H1 (cell line): Measurements from ENCODE around the gene TMEM200C. TPM values are rescaled to one million over a fixed set of nuclear protein-coding genes. Genes with fewer than 3 reads are reported as not detected.

Source experiments
- CTCF ChIA-PET: fragments of 300-600 bp; sonication (Branson Sonifier 250); formaldehyde crosslinking; loops from one replicate; lab custom pipeline; 2021; ENCODE audit not compliant: partially characterized antibody; lab: Charles Lee
- POLR2A ChIA-PET: fragments of 300-600 bp; sonication (Branson Sonifier 250); formaldehyde crosslinking; loops from one replicate; lab custom pipeline; 2021; ENCODE audit warnings: inconsistent platforms; ENCODE audit not compliant: partially characterized antibody; lab: Charles Lee
- DNase-seq, 2 experiments: peaks; one replicate each; pipeline versions ENCODE4 v3.0.0 to v3.0.0-alpha.2; 2010 to 2022; ENCODE audit warnings: low spot score in 2 of 2, low read depth in 1 of 2, mixed read lengths in 1 of 2
- FAIRE-seq: peaks from 2 replicates; lab custom pipeline; 2011; peaks lifted over from hg19 to GRCh38; lab: Jason Lieb, UNC
- H2AFZ ChIP-seq: 2 replicates; pipeline ENCODE4 v1.8.1; 2012; ENCODE audit warnings: low read length, inconsistent platforms
- H2AK5ac ChIP-seq: 2 replicates; pipeline ENCODE4 v1.6.1; 2013; ENCODE audit warnings: low read depth, low read length
- H2BK120ac ChIP-seq: replicated peaks from 2 replicates; pipeline ENCODE3; 2013; ENCODE audit warnings: low read depth, low read length, inconsistent platforms
- H2BK12ac ChIP-seq: 2 replicates; pipeline ENCODE4 v1.6.1; 2013; ENCODE audit warnings: low read depth, low read length
- H2BK15ac ChIP-seq: 2 replicates; pipeline ENCODE4 v1.6.1; 2013; ENCODE audit warnings: low read length
- H2BK20ac ChIP-seq: 2 replicates; pipeline ENCODE4 v1.6.1; 2013; ENCODE audit warnings: low read length
- H2BK5ac ChIP-seq: 2 replicates; pipeline ENCODE4 v1.6.1; 2013; ENCODE audit warnings: low read depth, low read length
- H3K14ac ChIP-seq: 2 replicates; pipeline ENCODE4 v1.6.1; 2013; ENCODE audit warnings: inconsistent platforms; ENCODE audit not compliant: insufficient read length
- H3K18ac ChIP-seq: 2 replicates; pipeline ENCODE4 v1.6.1; 2013; ENCODE audit warnings: low read length; ENCODE audit errors: extremely low read depth
- H3K23ac ChIP-seq: 2 replicates; pipeline ENCODE4 v1.6.1; 2013; ENCODE audit warnings: inconsistent platforms; ENCODE audit not compliant: insufficient read length
- H3K23me2 ChIP-seq: 2 replicates; pipeline ENCODE4 v1.6.1; 2013; ENCODE audit warnings: low read depth, low read length
- H3K27ac ChIP-seq: 2 replicates; pipeline ENCODE4 v1.6.1; 2011; ENCODE audit warnings: low read depth, low read length, inconsistent platforms
- H3K27me3 ChIP-seq, 4 experiments: replicated peaks in 1 of 4; 1 replicate in 1 of 4; 2 replicates in 3 of 4; pipeline versions ENCODE4 v1.6.1 to v1.8.1; 2011 to 2013; ENCODE audit warnings: low read length in 3 of 4, mild to moderate bottlenecking in 3 of 4, inconsistent platforms in 2 of 4, mixed read lengths in 2 of 4, moderate library complexity in 1 of 4; ENCODE audit not compliant: control insufficient read depth in 3 of 4, insufficient read depth in 3 of 4; ENCODE audit errors: extremely low read depth in 1 of 4
- H3K36me3 ChIP-seq, 4 experiments: 2 replicates each; pipeline versions ENCODE4 v1.6.1 to v1.8.1; 2011 to 2013; ENCODE audit warnings: mild to moderate bottlenecking in 4 of 4, low read length in 3 of 4, moderate library complexity in 2 of 4, control low read depth in 1 of 4, inconsistent platforms in 1 of 4; ENCODE audit not compliant: insufficient read depth in 4 of 4, control insufficient read depth in 2 of 4
- H3K4ac ChIP-seq: replicated peaks from 2 replicates; pipeline ENCODE3; 2013; ENCODE audit warnings: low read length, low read depth, mixed read lengths, inconsistent platforms; ENCODE audit not compliant: insufficient read length
- H3K4me1 ChIP-seq, 4 experiments: replicated peaks in 1 of 4; 1 replicate in 1 of 4; 2 replicates in 3 of 4; pipeline versions ENCODE4 v1.6.1 to v1.8.1; 2011 to 2013; ENCODE audit warnings: low read length in 3 of 4, inconsistent platforms in 2 of 4, mixed read lengths in 1 of 4; ENCODE audit not compliant: insufficient read depth in 4 of 4, control insufficient read depth in 3 of 4
- H3K4me2 ChIP-seq, 2 experiments: 2 replicates each; pipeline versions ENCODE4 v1.6.1 to v1.8.1; 2011 to 2013; ENCODE audit warnings: low read depth in 2 of 2, low read length in 2 of 2, control low read depth in 1 of 2, inconsistent platforms in 1 of 2, mild to moderate bottlenecking in 1 of 2; ENCODE audit not compliant: insufficient read depth in 1 of 2
- H3K4me3 ChIP-seq, 4 experiments: fragments of 200-600, 300-600 bp in 1 of 4; sonication (generic), shearing (Covaris generic), sonication (Bioruptor Twin) in 1 of 4; 2 replicates each; pipeline versions ENCODE4 v1.5.1 to v1.8.1; 2011 to 2016; ENCODE audit warnings: low read length in 4 of 4, low read depth in 3 of 4, control low read depth in 2 of 4, inconsistent platforms in 2 of 4, mild to moderate bottlenecking in 2 of 4, mixed read lengths in 1 of 4, moderate library complexity in 1 of 4; ENCODE audit not compliant: insufficient read depth in 2 of 4; ENCODE audit errors: extremely low read depth in 1 of 4
- H3K56ac ChIP-seq: replicated peaks from 2 replicates; pipeline ENCODE3; 2013; ENCODE audit warnings: low read depth, mild to moderate bottlenecking, mixed read lengths, low read length, inconsistent platforms; ENCODE audit not compliant: insufficient read length
- H3K79me1 ChIP-seq: 2 replicates; pipeline ENCODE4 v1.6.1; 2013; ENCODE audit warnings: low read depth, low read length, control low read depth
- H3K79me2 ChIP-seq, 2 experiments: 2 replicates each; pipeline versions ENCODE4 v1.6.1 to v1.8.1; 2012 to 2013; ENCODE audit warnings: low read length in 2 of 2, mild to moderate bottlenecking in 2 of 2, inconsistent platforms in 1 of 2; ENCODE audit not compliant: insufficient read depth in 2 of 2, control insufficient read depth in 1 of 2
- H3K9ac ChIP-seq, 4 experiments: replicated peaks in 1 of 4; 1 replicate in 1 of 4; 2 replicates in 3 of 4; pipeline versions ENCODE4 v1.6.1 to v1.8.1; 2011 to 2013; ENCODE audit warnings: low read depth in 3 of 4, low read length in 3 of 4, control low read depth in 2 of 4, mild to moderate bottlenecking in 2 of 4, moderate library complexity in 2 of 4, inconsistent platforms in 1 of 4; ENCODE audit errors: extremely low read depth in 1 of 4
- H3K9me3 ChIP-seq, 2 experiments: 2 replicates each; pipeline versions ENCODE4 v1.6.1 to v1.8.1; 2012 to 2013; ENCODE audit warnings: mild to moderate bottlenecking in 2 of 2, moderate library complexity in 2 of 2, control low read depth in 1 of 2, inconsistent platforms in 1 of 2, low read depth in 1 of 2, low read length in 1 of 2, mixed read lengths in 1 of 2; ENCODE audit not compliant: insufficient read depth in 2 of 2
- H4K20me1 ChIP-seq, 2 experiments: replicated peaks in 1 of 2; 2 replicates each; pipeline versions ENCODE3 to v1.8.1; 2011 to 2013; ENCODE audit warnings: inconsistent platforms in 2 of 2, low read length in 2 of 2, mild to moderate bottlenecking in 1 of 2; ENCODE audit not compliant: insufficient read depth in 2 of 2, control insufficient read depth in 1 of 2
- H4K5ac ChIP-seq: 2 replicates; pipeline ENCODE4 v1.6.1; 2013; ENCODE audit warnings: low read length, low read depth, mixed read lengths, inconsistent platforms; ENCODE audit not compliant: insufficient read length
- H4K8ac ChIP-seq: 2 replicates; pipeline ENCODE4 v1.8.0; 2013; ENCODE audit warnings: mild to moderate bottlenecking, moderate library complexity, low read length, inconsistent platforms; ENCODE audit not compliant: insufficient read depth; ENCODE audit errors: extremely low read depth
- H4K91ac ChIP-seq: replicated peaks from 2 replicates; pipeline ENCODE3; 2013; ENCODE audit warnings: low read length, mixed read lengths, inconsistent platforms; ENCODE audit not compliant: insufficient read length
- BCL11A ChIP-seq, 2 experiments: IDR thresholded peaks; one replicate each; pipeline ENCODE4 v1.6.1; 2011; ENCODE audit warnings: low read depth in 2 of 2, low read length in 2 of 2, mild to moderate bottlenecking in 2 of 2
- EZH2 ChIP-seq: fragments of 200-600 bp; sonication (generic); IDR thresholded peaks from 2 replicates; pipeline ENCODE4 v1.7.1; 2012; ENCODE audit warnings: low read depth, mild to moderate bottlenecking, moderate library complexity, low read length, inconsistent platforms; ENCODE audit not compliant: severe bottlenecking
- RXRA ChIP-seq: IDR thresholded peaks from 2 replicates; pipeline ENCODE4 v1.6.1; 2011; ENCODE audit warnings: low read depth, mild to moderate bottlenecking, low read length, moderate library complexity; ENCODE audit not compliant: insufficient read depth
- WGBS, 2 experiments: shearing (Covaris generic) in 1 of 2; methylation state at CpG; one replicate each; pipeline versions ENCODE4 v1.1.6 to v1.1.7; 2013 to 2015; ENCODE audit warnings: low lambda C conversion rate in 2 of 2, mixed read lengths in 2 of 2, inconsistent platforms in 1 of 2, low coverage in 1 of 2, missing lambda C conversion rate in 1 of 2; ENCODE audit not compliant: insufficient replicate concordance in 2 of 2, insufficient coverage in 1 of 2, insufficient read length in 1 of 2; ENCODE audit errors: extremely low coverage in 1 of 2, missing lambda C conversion rate in 1 of 2; 5-methylcytosine and 5-hydroxymethylcytosine counted together
- polyA plus RNA-seq, 7 experiments: library from polyadenylated mRNA; depleted of rRNA in 3 of 7; stranded (reverse) in 5 of 7; unstranded in 2 of 7; fragments of >200 nt in 5 of 7; fragments of 200-250 nt in 2 of 7; gene quantifications; 1 replicate in 5 of 7; 2 replicates in 1 of 7; 4 replicates in 1 of 7; pipeline versions ENCODE4 v1.2.1 to v1.2.3, GENCODE V29; 2011 to 2013; ENCODE audit warnings: missing spikeins in 2 of 7, mixed read lengths in 2 of 7
- total RNA-seq: library from RNA; stranded (reverse); fragmentation: NEBNext Ultra II Directional; extraction: Animal tissue kit (Norgen Biotek cat#: 25700); gene quantifications from 2 replicates; pipeline ENCODE4 v1.2.1, GENCODE V29; 2021

TMEM200C gene
- total and polyA plus RNA-seq, 2 of the 8 experiments (the other 6 are each of a cell fraction or from before 2014, with no cell fraction given) = 3.4 to 9.6 TPM

DNA sequence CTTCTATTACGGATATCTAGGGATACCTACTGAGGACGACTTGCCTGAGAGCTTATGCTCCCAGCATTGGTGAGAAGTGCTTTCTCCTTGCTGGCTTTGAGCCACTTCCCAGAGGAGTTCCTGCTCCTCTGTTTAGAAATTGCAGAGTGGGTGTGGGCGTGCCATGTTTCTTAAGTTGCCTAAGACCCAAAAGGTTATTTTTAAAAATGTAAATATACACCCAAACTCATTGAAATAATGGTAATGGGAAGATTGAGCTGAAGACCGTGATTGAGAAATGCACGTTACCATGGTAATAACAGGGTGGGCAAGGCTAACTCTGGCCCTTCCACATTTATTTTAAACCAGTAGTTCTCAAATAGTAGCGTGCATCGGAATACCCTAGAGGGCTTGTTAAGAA is 17.2 kb upstream of the TMEM200C start:
- 77% methylated on average over 7 of the region's 7 CpGs; no CpG with 5 or more reads in 1 of the 2 experiments for WGBS, 2 experiments
- H2BK5ac ChIP-seq = no peak overlapping the region
- no peak overlapping the region for H3K27ac ChIP-seq
- no peak overlapping the region for H3K4me3 ChIP-seq
- H4K91ac ChIP-seq = no peak overlapping the region
- H2BK120ac ChIP-seq = no peak overlapping the region
- no peak overlapping the region for H3K18ac ChIP-seq
- ChIA-PET CTCF (interaction anchor here (0.9 to 1.9 kb wide), 3 partner anchors 8 to 100 kb away, joined by 3 to 5 read pairs (median 4); no protein-coding TSS in a partner anchor), POLR2A (interaction anchor here (1.7 to 3.1 kb wide), 3 partner anchors 9 to 19 kb away, joined by 4 to 10 read pairs (median 5); partner anchors contain the start of gene TMEM200C)
- no peaks in the 10 kb centered on the region; a peak in 1 of 8 replicates for H3K36me3 ChIP-seq
- no peak overlapping the region for H4K5ac ChIP-seq
- H3K9me3 ChIP-seq = no peaks in the 10 kb centered on the region
- no peak overlapping the region for H3K14ac ChIP-seq
- no peak for TF ChIP-seq BCL11A (IDR thresholded peaks at IDR 0.05; ENCODE audit: low read depth in 2 of 2, low read length in 2 of 2)
- TF ChIP-seq EZH2 = no peak
- no peak for TF ChIP-seq RXRA
- no peak overlapping the region for H2BK12ac ChIP-seq
- H4K8ac ChIP-seq = no peak overlapping the region
- H2AK5ac ChIP-seq = no peak overlapping the region
- no peaks in the 10 kb centered on the region for H3K27me3 ChIP-seq
- H4K20me1 ChIP-seq = no peaks in the 10 kb centered on the region
- no peak for FAIRE-seq
- H3K4me2 ChIP-seq = no peak overlapping the region
- DNase-seq = no peak
- H3K4me1 ChIP-seq = peaks cover 0 to 3% (median 2%) of the 10 kb centered on the region in 4 experiments; a peak in 2 of 7 replicates
- no peak overlapping the region for H3K9ac ChIP-seq
- H2BK15ac ChIP-seq = no peak overlapping the region
- no peaks in the 10 kb centered on the region for H3K79me2 ChIP-seq
- H2BK20ac ChIP-seq = no peak overlapping the region
- no peak overlapping the region for H3K56ac ChIP-seq
- no peak overlapping the region for H2AFZ ChIP-seq
- H3K79me1 ChIP-seq = no peaks in the 10 kb centered on the region
- no peaks in the 10 kb centered on the region for H3K23me2 ChIP-seq
- H3K4ac ChIP-seq = no peak overlapping the region
- H3K23ac ChIP-seq = no peak overlapping the region
